Activated naive CD4-positive, alpha-beta T cell (primary cell): Measurements from ENCODE around the gene PTK6.
A peak's percentile ranks its signal among the peaks of the same experiment; 100 is the strongest.

Source experiments
- DNase-seq, 4 experiments: peaks; one replicate each; lab custom pipeline; 2025; lab: John Stamatoyannopoulos, UW

PTK6 gene

GRCh38 chr20:63543131-63543530, 6.0 kb upstream of the PTK6 start:
- no peak for DNase-seq

- DNase-seq, result no peak
Measured at GRCh38 chr20:63542696-63543095, 5.5 kb upstream of the PTK6 start.

GRCh38 chr20:63542031-63542559, 4.9 kb upstream of the PTK6 start:
- no peak for DNase-seq

- DNase-seq, result no peak
Measured at GRCh38 chr20:63541371-63541770, 4.2 kb upstream of the PTK6 start.

- DNase-seq, result no peak
Measured at GRCh38 chr20:63540417-63541186, 3.4 kb upstream of the PTK6 start.

- no peak for DNase-seq
Measured at GRCh38 chr20:63539441-63540370, 2.5 kb upstream of the PTK6 start.

GRCh38 chr20:63539092-63539430, 1.9 kb upstream of the PTK6 start:
- DNase-seq, result no peak

- DNase-seq, result peak in 1 of 4 experiments; percentile 42
Measured at GRCh38 chr20:63538204-63539091, 1.3 kb upstream of the PTK6 start.

GRCh38 chr20:63537525-63538203, 488 bp upstream of the PTK6 start:
- DNase-seq, result peak; percentile 84 to 87 (median 86)

- no peak for DNase-seq
Measured at GRCh38 chr20:63536241-63536977, 767 bp downstream of the PTK6 start.

- no peak for DNase-seq
Measured at GRCh38 chr20:63534831-63535651, 2.1 kb downstream of the PTK6 start.

- no peak for DNase-seq
Measured at GRCh38 chr20:63534427-63534830, 2.7 kb downstream of the PTK6 start.

GRCh38 chr20:63533871-63534393, 3.2 kb downstream of the PTK6 start:
- DNase-seq, result no peak

GRCh38 chr20:63533388-63533787, 3.8 kb downstream of the PTK6 start:
- no peak for DNase-seq

GRCh38 chr20:63532449-63532971, 4.7 kb downstream of the PTK6 start:
- no peak for DNase-seq

- DNase-seq, result no peak
Measured at GRCh38 chr20:63531686-63532448, 5.3 kb downstream of the PTK6 start.

GRCh38 chr20:63530788-63531160, 6.4 kb downstream of the PTK6 start:
- DNase-seq, result no peak
